Hepatocyte (in vitro differentiated cells): Measurements from ENCODE around the gene OR52W1. TPM values are rescaled to one million over a fixed set of nuclear protein-coding genes. Genes with fewer than 3 reads are reported as not detected.

ENCODE experiments used
- DNase-seq: peaks from one replicate; pipeline ENCODE4 v3.0.0-alpha.2; 2016; ENCODE audit warnings: low spot score
- H2AFZ ChIP-seq: fragments of 200-600 bp; sonication (generic); 2 replicates; pipeline ENCODE4 v1.6.0; 2016; ENCODE audit warnings: antibody characterized with exemption, mild to moderate bottlenecking
- H3K27ac ChIP-seq: fragments of 200-600 bp; sonication (generic); 2 replicates; pipeline ENCODE4 v1.5.1; 2016; ENCODE audit warnings: mild to moderate bottlenecking
- H3K27me3 ChIP-seq: fragments of 200-600 bp; sonication (generic); 2 replicates; pipeline ENCODE4 v1.6.1; 2016
- H3K36me3 ChIP-seq: fragments of 200-600 bp; sonication (generic); replicated peaks from 2 replicates; pipeline ENCODE4 v1.5.1; 2016; ENCODE audit warnings: low read depth; ENCODE audit not compliant: insufficient read depth
- H3K4me1 ChIP-seq: fragments of 200-600 bp; sonication (generic); 2 replicates; pipeline ENCODE4 v1.5.1; 2016; ENCODE audit warnings: mild to moderate bottlenecking, moderate library complexity; ENCODE audit not compliant: insufficient read depth
- H3K4me2 ChIP-seq: fragments of 200-600 bp; sonication (generic); 2 replicates; pipeline ENCODE4 v1.6.0; 2016
- H3K4me3 ChIP-seq: fragments of 200-600 bp; sonication (generic); 2 replicates; pipeline ENCODE4 v1.5.1; 2016; ENCODE audit warnings: mild to moderate bottlenecking
- H3K79me2 ChIP-seq: fragments of 200-600 bp; sonication (generic); 2 replicates; pipeline ENCODE4 v1.6.0; 2017; ENCODE audit warnings: mild to moderate bottlenecking
- H3K9me2 ChIP-seq: fragments of 200-600 bp; sonication (generic); replicated peaks from 2 replicates; pipeline ENCODE4 v1.6.0; 2017; ENCODE audit warnings: mild to moderate bottlenecking; ENCODE audit not compliant: insufficient read depth
- H3K9me3 ChIP-seq: fragments of 200-600 bp; sonication (generic); 2 replicates; pipeline ENCODE4 v1.5.1; 2016; ENCODE audit warnings: low read depth, mild to moderate bottlenecking
- H4K20me1 ChIP-seq: fragments of 200-600 bp; sonication (generic); 2 replicates; pipeline ENCODE4 v1.6.0; 2016; ENCODE audit warnings: mild to moderate bottlenecking; ENCODE audit not compliant: insufficient read depth, poor library complexity, severe bottlenecking
- EZH2 ChIP-seq: fragments of 200-600 bp; sonication (generic); IDR thresholded peaks from 2 replicates; pipeline ENCODE4 v1.6.1; 2016; ENCODE audit warnings: antibody characterized with exemption, mild to moderate bottlenecking, borderline replicate concordance
- EZH2phosphoT487 ChIP-seq: fragments of 200-600 bp; sonication (generic); IDR thresholded peaks from one replicate; pipeline ENCODE4 v1.6.1; 2018; ENCODE audit warnings: antibody characterized with exemption, mild to moderate bottlenecking, low read depth, moderate library complexity; ENCODE audit not compliant: unreplicated experiment, severe bottlenecking
- WGBS: methylation state at CpG from one replicate; pipeline ENCODE4 v1.1.6; 2016; ENCODE audit warnings: low lambda C conversion rate; ENCODE audit errors: missing lambda C conversion rate; 5-methylcytosine and 5-hydroxymethylcytosine counted together
- polyA plus RNA-seq: library from polyadenylated mRNA; unstranded; fragments of >200 nt; fragmentation: Nextera tagmentation; extraction: Ambion mirVana; gene quantifications from 2 replicates; pipeline ENCODE4 v1.2.1, GENCODE V29; 2016
- total RNA-seq: library from RNA; depleted of rRNA; stranded (reverse); fragments of >200 nt; gene quantifications from 2 replicates; pipeline ENCODE4 v1.2.3, GENCODE V29; 2014
- TF ChIP-seq, protein P1 (sequence below): fragments of 200-600 bp; sonication (generic); IDR thresholded peaks from 2 replicates; pipeline ENCODE4 v1.5.1; 2016; ENCODE audit warnings: antibody characterized with exemption, mild to moderate bottlenecking; ENCODE audit not compliant: poor library complexity

The OR52W1 gene
- total and polyA plus RNA-seq, 2 experiments from 2014 or later, result not detected

DNA sequence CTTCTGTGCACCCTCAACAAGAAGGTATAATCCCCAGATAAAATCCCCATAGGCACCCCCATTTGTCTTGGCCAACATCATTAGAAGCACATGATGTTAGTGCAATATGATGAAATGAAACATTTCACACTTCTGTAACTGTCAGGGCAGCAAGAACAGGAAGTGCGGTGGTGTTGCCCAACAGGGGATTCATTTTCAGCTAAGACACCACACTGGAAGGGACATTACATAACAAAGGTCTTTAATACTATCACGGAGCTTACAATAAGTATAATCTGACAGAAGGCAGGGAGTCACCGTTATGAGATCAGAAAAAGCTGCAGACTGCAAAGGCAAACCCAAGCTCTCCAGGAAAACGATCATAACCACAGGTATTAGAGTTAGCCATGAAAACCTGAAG is 2.0 kb downstream of the OR52W1 start:
- 74% methylated on average over 4 of the region's 4 CpGs for WGBS
- no peaks in the 10 kb centered on the region for H3K9me2 ChIP-seq
- H3K27me3 ChIP-seq, result no peaks in the 10 kb centered on the region
- H3K27ac ChIP-seq, result no peak overlapping the region
- H3K79me2 ChIP-seq, result no peaks in the 10 kb centered on the region
- H3K4me1 ChIP-seq, result no peaks in the 10 kb centered on the region
- TF ChIP-seq, protein P1, sequence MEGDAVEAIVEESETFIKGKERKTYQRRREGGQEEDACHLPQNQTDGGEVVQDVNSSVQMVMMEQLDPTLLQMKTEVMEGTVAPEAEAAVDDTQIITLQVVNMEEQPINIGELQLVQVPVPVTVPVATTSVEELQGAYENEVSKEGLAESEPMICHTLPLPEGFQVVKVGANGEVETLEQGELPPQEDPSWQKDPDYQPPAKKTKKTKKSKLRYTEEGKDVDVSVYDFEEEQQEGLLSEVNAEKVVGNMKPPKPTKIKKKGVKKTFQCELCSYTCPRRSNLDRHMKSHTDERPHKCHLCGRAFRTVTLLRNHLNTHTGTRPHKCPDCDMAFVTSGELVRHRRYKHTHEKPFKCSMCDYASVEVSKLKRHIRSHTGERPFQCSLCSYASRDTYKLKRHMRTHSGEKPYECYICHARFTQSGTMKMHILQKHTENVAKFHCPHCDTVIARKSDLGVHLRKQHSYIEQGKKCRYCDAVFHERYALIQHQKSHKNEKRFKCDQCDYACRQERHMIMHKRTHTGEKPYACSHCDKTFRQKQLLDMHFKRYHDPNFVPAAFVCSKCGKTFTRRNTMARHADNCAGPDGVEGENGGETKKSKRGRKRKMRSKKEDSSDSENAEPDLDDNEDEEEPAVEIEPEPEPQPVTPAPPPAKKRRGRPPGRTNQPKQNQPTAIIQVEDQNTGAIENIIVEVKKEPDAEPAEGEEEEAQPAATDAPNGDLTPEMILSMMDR, result no peak
- TF ChIP-seq EZH2phosphoT487 (no peak), EZH2 (no peak)
- no peak overlapping the region for H2AFZ ChIP-seq
- H3K4me2 ChIP-seq, result no peak overlapping the region
- no peaks in the 10 kb centered on the region for H4K20me1 ChIP-seq
- no peaks in the 10 kb centered on the region for H3K9me3 ChIP-seq
- DNase-seq, result no peak
- no peak overlapping the region for H3K4me3 ChIP-seq
- no peaks in the 10 kb centered on the region for H3K36me3 ChIP-seq

DNA sequence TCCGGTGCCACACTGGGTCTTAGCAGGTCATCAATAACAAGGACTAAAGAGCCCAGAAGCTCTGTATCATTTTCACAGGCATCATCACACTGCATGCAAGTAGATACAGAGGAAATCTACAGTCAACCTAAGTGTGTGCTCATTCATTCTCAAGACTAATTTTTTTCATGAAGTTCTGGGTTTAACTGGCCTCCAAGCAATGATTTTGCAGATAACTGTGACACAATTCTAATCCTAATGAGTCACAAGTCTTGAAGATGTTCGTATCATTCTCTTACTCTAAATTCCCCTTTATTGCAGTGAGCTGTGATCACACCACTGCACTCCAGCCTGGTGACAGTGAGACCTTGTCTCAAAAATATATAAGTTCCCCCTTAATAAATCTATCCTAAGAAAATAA is 2.5 kb downstream of the OR52W1 start:
- H3K4me3 ChIP-seq, result no peak overlapping the region
- no peaks in the 10 kb centered on the region for H3K9me2 ChIP-seq
- no peaks in the 10 kb centered on the region for H3K4me1 ChIP-seq
- 83% methylated on average over 2 of the region's 2 CpGs for WGBS
- H3K27ac ChIP-seq, result no peak overlapping the region
- H3K9me3 ChIP-seq, result no peaks in the 10 kb centered on the region
- no peaks in the 10 kb centered on the region for H3K36me3 ChIP-seq
- no peak overlapping the region for H2AFZ ChIP-seq
- DNase-seq, result no peak
- TF ChIP-seq, protein P1, result no peak
- TF ChIP-seq EZH2phosphoT487, result no peak
- no peak for TF ChIP-seq EZH2
- no peak overlapping the region for H3K4me2 ChIP-seq
- no peaks in the 10 kb centered on the region for H3K27me3 ChIP-seq
- no peaks in the 10 kb centered on the region for H3K79me2 ChIP-seq
- H4K20me1 ChIP-seq, result no peaks in the 10 kb centered on the region

DNA sequence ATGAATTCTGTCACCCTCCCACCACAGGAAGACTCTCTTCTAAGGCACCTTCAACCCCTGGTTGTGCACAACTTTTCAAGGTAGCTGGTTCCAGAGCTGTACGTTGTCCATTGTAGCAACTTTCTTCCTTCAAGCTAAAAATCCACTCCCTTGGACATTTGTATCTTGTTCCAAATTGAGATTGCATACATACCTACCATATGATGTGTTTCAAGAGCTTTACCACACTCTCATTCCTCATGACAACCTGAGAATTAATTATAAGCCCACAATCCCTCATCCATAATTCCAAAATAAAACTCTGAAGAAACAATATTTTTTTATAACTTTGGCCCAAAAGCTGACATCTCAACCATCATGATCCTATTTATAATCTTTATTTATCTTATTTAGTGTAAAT is 3.0 kb downstream of the OR52W1 start:
- no peak for DNase-seq
- H3K4me3 ChIP-seq, result no peak overlapping the region
- no peaks in the 10 kb centered on the region for H3K9me3 ChIP-seq
- H3K4me2 ChIP-seq, result no peak overlapping the region
- H3K9me2 ChIP-seq, result no peaks in the 10 kb centered on the region
- H3K79me2 ChIP-seq, result no peaks in the 10 kb centered on the region
- no peaks in the 10 kb centered on the region for H4K20me1 ChIP-seq
- no peaks in the 10 kb centered on the region for H3K36me3 ChIP-seq
- H2AFZ ChIP-seq, result no peak overlapping the region
- no peaks in the 10 kb centered on the region for H3K4me1 ChIP-seq
- TF ChIP-seq, protein P1, result no peak
- TF ChIP-seq EZH2phosphoT487, result no peak
- TF ChIP-seq EZH2, result no peak
- no peaks in the 10 kb centered on the region for H3K27me3 ChIP-seq
- H3K27ac ChIP-seq, result no peak overlapping the region
- WGBS, result 100% methylated on average over 1 of the region's 1 CpG

DNA sequence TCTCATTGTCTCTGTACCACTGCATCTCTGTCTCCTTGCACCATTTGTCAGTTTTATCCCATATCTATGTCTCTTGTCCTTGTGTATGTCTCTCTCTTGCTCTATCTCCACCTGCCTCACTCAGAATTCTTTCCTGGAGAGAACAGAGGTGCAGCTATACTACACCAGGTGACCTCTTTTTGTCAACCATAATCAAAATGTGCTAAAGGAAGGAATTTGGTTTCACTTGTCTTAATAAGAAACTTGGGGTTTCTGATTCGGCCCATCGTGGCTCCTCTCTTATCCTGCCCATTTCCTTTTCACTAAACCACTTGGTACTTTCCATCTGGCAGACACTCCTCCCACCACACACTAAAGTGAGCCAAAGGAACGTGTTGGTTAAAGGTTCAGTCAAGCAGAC is 4.3 kb downstream of the OR52W1 start:
- H3K9me2 ChIP-seq, result no peaks in the 10 kb centered on the region
- no peaks in the 10 kb centered on the region for H3K79me2 ChIP-seq
- no peaks in the 10 kb centered on the region for H3K36me3 ChIP-seq
- H3K27ac ChIP-seq, result no peak overlapping the region
- no peak overlapping the region for H2AFZ ChIP-seq
- WGBS, result 91% methylated on average over 3 of the region's 3 CpGs
- TF ChIP-seq, protein P1, result no peak
- TF ChIP-seq EZH2 (no peak), EZH2phosphoT487 (no peak)
- no peak overlapping the region for H3K4me3 ChIP-seq
- no peaks in the 10 kb centered on the region for H4K20me1 ChIP-seq
- DNase-seq, result no peak
- H3K4me1 ChIP-seq, result no peaks in the 10 kb centered on the region
- no peaks in the 10 kb centered on the region for H3K27me3 ChIP-seq
- no peak overlapping the region for H3K4me2 ChIP-seq
- no peaks in the 10 kb centered on the region for H3K9me3 ChIP-seq
